ENCODE results near the gene SLC52A1. TPM values are rescaled to one million over a fixed set of nuclear protein-coding genes. Genes with fewer than 3 reads are reported as not detected.

Gene SLC52A1
- total and polyA plus RNA-seq, 2 of the 13 experiments (the other 11 are each of a cell fraction or from before 2014, with no cell fraction given), result 0.03 to 0.13 TPM

GRCh38 chr17:4986951-4987766 lies 48.1 kb downstream of the SLC52A1 start, which contains the start of gene CAMTA2 (continued):
- TF ChIP-seq RFXANK (CRISPR knock-in tag; IDR thresholded peaks at IDR 0.05) (0 out of 2 replicates have a peak, but pooled peaks have one; percentile 37), THAP11 (CRISPR knock-in tag; IDR thresholded peaks at IDR 0.05) (peak; percentile 87), RARG (CRISPR knock-in tag; IDR thresholded peaks at IDR 0.05; ENCODE audit: low read depth) (no peak), RARA (CRISPR knock-in tag; IDR thresholded peaks at IDR 0.05) (peak; percentile 25; the same call in 1 of the 2 replicates), TP53 (CRISPR knock-in tag; conservative IDR thresholded peaks at IDR 0.05) (no peak), FIP1L1 (IDR thresholded peaks at IDR 0.05; ENCODE audit: borderline replicate concordance, insufficient read depth, low read depth, low read length) (no peak), WIZ (CRISPR knock-in tag; IDR thresholded peaks at IDR 0.05) (no peak; the same call in 1 of the 2 replicates), HOXA9 (CRISPR knock-in tag; IDR thresholded peaks at IDR 0.05; ENCODE audit: borderline replicate concordance) (0 out of 2 replicates have a peak, but pooled peaks have one; percentile 60), TARDBP (CRISPR knock-in tag; IDR thresholded peaks at IDR 0.05) (no peak), HOXA5 (CRISPR knock-in tag; IDR thresholded peaks at IDR 0.05) (peak; percentile 77), SP2 (CRISPR knock-in tag; IDR thresholded peaks at IDR 0.05) (peak; percentile 57), ZNF768 (CRISPR knock-in tag; IDR thresholded peaks at IDR 0.05) (peak; percentile 56; the same call in 1 of the 2 replicates), NCOA1 (CRISPR knock-in tag; IDR thresholded peaks at IDR 0.05) (no peak), KDM5A (IDR thresholded peaks at IDR 0.05; ENCODE audit: borderline replicate concordance, low read length) (peak; percentile 54; the same call in 1 of the 2 replicates), ZNF513 (CRISPR knock-in tag; conservative IDR thresholded peaks at IDR 0.05) (no peak), ASH2L (IDR thresholded peaks at IDR 0.05; ENCODE audit: insufficient read length, low read depth, low read length) (peak; percentile 64), ZNF33B (CRISPR knock-in tag; IDR thresholded peaks at IDR 0.05) (peak; percentile 9; the same call in 1 of the 2 replicates), ETV5 (CRISPR knock-in tag; IDR thresholded peaks at IDR 0.05; ENCODE audit: borderline replicate concordance) (peak; percentile 75), FLYWCH1 (CRISPR knock-in tag; IDR thresholded peaks at IDR 0.05) (0 out of 2 replicates have a peak, but pooled peaks have one; percentile 78), POLR2G (IDR thresholded peaks at IDR 0.05; ENCODE audit: low read depth, low read length) (peak; percentile 73), SRSF4 (IDR thresholded peaks at IDR 0.05; ENCODE audit: low read depth, low read length, poor library complexity, severe bottlenecking) (no peak)
- TF ChIP-seq, protein P1, sequence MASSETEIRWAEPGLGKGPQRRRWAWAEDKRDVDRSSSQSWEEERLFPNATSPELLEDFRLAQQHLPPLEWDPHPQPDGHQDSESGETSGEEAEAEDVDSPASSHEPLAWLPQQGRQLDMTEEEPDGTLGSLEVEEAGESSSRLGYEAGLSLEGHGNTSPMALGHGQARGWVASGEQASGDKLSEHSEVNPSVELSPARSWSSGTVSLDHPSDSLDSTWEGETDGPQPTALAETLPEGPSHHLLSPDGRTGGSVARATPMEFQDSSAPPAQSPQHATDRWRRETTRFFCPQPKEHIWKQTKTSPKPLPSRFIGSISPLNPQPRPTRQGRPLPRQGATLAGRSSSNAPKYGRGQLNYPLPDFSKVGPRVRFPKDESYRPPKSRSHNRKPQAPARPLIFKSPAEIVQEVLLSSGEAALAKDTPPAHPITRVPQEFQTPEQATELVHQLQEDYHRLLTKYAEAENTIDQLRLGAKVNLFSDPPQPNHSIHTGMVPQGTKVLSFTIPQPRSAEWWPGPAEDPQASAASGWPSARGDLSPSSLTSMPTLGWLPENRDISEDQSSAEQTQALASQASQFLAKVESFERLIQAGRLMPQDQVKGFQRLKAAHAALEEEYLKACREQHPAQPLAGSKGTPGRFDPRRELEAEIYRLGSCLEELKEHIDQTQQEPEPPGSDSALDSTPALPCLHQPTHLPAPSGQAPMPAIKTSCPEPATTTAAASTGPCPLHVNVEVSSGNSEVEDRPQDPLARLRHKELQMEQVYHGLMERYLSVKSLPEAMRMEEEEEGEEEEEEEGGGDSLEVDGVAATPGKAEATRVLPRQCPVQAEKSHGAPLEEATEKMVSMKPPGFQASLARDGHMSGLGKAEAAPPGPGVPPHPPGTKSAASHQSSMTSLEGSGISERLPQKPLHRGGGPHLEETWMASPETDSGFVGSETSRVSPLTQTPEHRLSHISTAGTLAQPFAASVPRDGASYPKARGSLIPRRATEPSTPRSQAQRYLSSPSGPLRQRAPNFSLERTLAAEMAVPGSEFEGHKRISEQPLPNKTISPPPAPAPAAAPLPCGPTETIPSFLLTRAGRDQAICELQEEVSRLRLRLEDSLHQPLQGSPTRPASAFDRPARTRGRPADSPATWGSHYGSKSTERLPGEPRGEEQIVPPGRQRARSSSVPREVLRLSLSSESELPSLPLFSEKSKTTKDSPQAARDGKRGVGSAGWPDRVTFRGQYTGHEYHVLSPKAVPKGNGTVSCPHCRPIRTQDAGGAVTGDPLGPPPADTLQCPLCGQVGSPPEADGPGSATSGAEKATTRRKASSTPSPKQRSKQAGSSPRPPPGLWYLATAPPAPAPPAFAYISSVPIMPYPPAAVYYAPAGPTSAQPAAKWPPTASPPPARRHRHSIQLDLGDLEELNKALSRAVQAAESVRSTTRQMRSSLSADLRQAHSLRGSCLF (CRISPR knock-in tag; IDR thresholded peaks at IDR 0.05; ENCODE audit: borderline replicate concordance), result no peak
- TF ChIP-seq, protein P2, sequence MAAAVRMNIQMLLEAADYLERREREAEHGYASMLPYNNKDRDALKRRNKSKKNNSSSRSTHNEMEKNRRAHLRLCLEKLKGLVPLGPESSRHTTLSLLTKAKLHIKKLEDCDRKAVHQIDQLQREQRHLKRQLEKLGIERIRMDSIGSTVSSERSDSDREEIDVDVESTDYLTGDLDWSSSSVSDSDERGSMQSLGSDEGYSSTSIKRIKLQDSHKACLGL (CRISPR knock-in tag; IDR thresholded peaks at IDR 0.05), result no peak

Measured in HepG2 (cell line).